Raji (cell line): ENCODE measurements around the gene CUL1.

Experiments used
- POLR2A ChIP-seq: IDR thresholded peaks from 2 replicates; pipeline ENCODE4 v1.6.1; 2011; ENCODE audit warnings: low read depth, low read length, control low read depth; ENCODE audit not compliant: insufficient read depth

Gene CUL1

GRCh38 chr7:148722340-148723165, 23.9 kb downstream of the CUL1 start:
- no peak for TF ChIP-seq POLR2A

GRCh38 chr7:148723166-148723559, 24.5 kb downstream of the CUL1 start:
- no peak for TF ChIP-seq POLR2A

- no peak for TF ChIP-seq POLR2A
These were observed 25.1 kb downstream of the CUL1 start for GRCh38 chr7:148723846-148724245.

DNA sequence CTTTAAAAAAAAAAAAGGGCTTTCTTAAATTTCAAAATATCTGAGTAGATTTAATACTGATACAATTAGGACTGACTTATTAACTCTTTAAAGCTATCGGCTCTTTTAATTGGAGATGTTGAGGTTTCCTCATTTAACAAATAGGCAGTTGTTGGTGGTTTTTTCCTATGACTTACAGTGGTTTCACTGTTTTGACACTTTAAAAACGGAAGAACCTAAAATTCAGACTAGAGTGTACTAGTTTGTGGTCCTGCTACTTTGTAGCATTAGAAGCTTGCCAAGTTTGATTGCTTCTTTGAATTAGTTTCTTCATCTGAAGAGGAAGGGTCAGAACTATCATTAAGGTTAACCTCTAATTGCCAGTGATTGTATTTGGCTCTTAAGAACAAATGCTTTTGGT, 27.7 kb downstream of the CUL1 start:
- no peak for TF ChIP-seq POLR2A

DNA sequence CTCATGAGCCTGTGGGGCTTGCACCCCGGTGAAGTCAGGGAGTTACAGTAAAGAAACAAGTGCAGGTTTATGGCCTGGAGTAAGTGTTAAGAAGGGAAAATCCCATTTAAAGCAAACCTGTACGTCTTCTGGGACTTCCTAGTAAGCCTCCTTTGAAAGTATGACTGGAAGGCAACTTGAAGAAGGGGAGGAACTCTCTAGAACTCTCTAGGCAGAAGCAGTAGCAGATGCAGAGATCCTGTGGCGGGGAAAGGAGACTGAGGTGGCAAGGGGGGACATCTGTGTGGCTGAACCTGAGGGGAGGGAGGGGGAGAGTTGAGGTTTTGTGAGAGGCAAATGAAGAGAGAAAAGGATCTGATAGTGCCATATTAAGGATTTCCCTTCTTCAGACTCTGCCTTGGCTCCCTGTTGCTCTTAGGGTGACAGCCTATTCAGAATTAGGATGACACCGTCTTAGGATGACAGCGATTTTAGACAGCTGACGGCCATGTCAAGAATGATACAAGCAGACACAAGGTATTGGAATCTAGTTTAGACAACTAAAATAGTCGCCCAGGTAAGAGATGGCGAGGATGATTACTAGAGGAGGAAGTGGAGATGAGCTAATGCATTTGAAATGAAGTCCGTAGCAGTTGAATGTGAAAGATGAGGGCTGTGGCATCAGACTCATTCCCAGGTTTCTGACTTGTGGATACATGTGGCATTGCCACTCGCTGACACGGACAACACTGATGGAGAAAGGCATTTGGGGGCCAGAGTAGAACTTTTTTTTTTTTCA, 29.0 kb downstream of the CUL1 start:
- no peak for TF ChIP-seq POLR2A

GRCh38 chr7:148729984-148730733, 31.5 kb downstream of the CUL1 start:
- no peak for TF ChIP-seq POLR2A

GRCh38 chr7:148732862-148733261, 34.2 kb downstream of the CUL1 start:
- TF ChIP-seq POLR2A: no peak

- TF ChIP-seq POLR2A: no peak
These were observed 34.8 kb downstream of the CUL1 start for GRCh38 chr7:148733496-148733895.

- no peak for TF ChIP-seq POLR2A
These were observed 36.4 kb downstream of the CUL1 start for GRCh38 chr7:148735141-148735540.

- no peak for TF ChIP-seq POLR2A
These were observed 37.3 kb downstream of the CUL1 start for GRCh38 chr7:148735967-148736366.

- TF ChIP-seq POLR2A: no peak
These were observed 40.2 kb downstream of the CUL1 start for GRCh38 chr7:148738737-148739535.

GRCh38 chr7:148746135-148746534, 47.4 kb downstream of the CUL1 start:
- TF ChIP-seq POLR2A: no peak

DNA sequence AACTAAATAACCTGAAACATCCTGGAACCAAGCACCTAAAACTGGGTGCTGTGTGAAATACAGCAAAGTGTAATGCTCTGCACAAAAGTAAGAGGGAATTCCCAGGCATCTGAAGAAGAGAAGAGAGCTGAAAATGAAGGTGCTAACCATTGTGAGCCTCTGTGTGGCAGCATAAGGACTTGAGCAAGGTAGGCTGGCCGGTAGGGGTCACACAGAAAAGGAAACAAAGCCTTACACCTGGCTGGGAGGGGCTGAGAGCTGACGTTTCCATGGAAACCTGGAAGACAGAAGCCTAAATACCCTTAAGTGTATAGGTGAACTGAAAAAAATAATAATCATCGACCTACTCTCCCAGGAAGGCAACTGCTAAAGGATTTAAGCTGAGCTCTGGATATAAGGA, 48.6 kb downstream of the CUL1 start:
- TF ChIP-seq POLR2A: no peak

DNA sequence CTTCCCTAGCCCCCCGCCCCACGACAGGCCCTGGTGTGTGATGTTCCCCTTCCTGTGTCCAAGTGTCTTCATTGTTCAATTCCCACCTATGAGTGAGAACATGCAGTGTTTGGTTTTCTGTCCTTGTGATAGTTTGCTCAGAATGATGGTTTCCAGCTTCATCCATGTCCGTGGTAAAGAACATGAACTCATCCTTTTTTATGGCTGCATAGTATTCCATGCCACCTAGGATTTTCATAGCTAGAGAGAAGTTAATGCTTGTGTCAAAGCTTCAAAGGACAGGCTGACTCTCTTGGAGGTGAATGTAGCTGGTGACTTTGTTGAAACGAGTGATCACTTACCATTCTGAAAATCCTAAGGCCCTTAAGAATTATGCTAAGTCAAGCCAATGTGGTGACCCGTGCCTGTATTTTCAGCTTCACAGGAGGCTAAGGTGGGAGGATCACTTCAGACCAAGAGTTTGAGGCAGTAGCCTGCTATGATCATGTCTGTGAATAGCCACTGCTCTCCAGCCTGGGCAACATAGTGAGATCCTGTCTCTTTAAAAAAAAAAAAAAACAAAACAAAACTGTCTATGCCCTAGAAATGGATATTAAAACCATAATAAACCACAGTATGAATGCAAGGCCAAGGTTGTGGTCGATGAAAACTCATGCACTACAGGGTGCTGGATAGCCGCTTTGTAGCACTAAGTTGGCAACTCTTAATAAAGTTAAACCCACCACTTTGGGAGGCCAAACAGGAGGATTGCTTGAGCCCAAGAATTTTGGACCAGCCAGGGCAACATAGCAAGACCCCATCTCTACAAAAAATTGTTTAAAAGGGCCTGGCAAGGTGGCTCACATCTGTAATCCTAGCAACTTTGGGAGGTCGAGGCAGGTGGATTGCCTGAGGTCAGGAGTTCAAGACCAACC, 52.0 kb downstream of the CUL1 start:
- no peak for TF ChIP-seq POLR2A

GRCh38 chr7:148753224-148753623, 54.5 kb downstream of the CUL1 start:
- TF ChIP-seq POLR2A: no peak
